K562 (cell line): Measurements from ENCODE around the gene CLDN15. TPM values are rescaled to one million over a fixed set of nuclear protein-coding genes. Genes with fewer than 3 reads are reported as not detected.

Source experiments
- ETV1 ChIP-seq: fragments of 450-650 bp; conservative IDR thresholded peaks from 2 replicates; pipeline ENCODE4 v1.6.1; 2016; ENCODE audit warnings: missing genetic modification characterization, control low read depth, low read depth, missing compliant biosample characterization
- HLTF ChIP-seq: fragments of 450-650 bp; IDR thresholded peaks from 2 replicates; pipeline ENCODE4 v1.6.1; 2016
- HMG20A ChIP-seq: fragments of 450-650 bp; formaldehyde crosslinking; conservative IDR thresholded peaks from 2 replicates; pipeline ENCODE4 v1.4.0; 2020; ENCODE audit warnings: mild to moderate bottlenecking, mixed read lengths
- HNRNPK ChIP-seq: fragments of 200-400 bp; formaldehyde crosslinking; IDR thresholded peaks from one replicate; pipeline ENCODE4 v1.6.1; 2018; ENCODE audit warnings: mild to moderate bottlenecking, low read depth, low read length; ENCODE audit not compliant: poor library complexity, severe bottlenecking
- HNRNPL ChIP-seq: fragments of 200-400 bp; formaldehyde crosslinking; IDR thresholded peaks from 2 replicates; pipeline ENCODE4 v1.6.1; 2017; ENCODE audit warnings: low read depth, mild to moderate bottlenecking, low read length
- KDM2B ChIP-seq: fragments of 250-450 bp; sonication (Bioruptor Pico); IDR thresholded peaks from 2 replicates; pipeline ENCODE4 v1.8.0; 2021; ENCODE audit warnings: mild to moderate bottlenecking, moderate library complexity
- NFE2 ChIP-seq: IDR thresholded peaks from 2 replicates; pipeline ENCODE4 v1.6.1; 2014; ENCODE audit warnings: antibody characterized with exemption, low read depth
- NR4A1 ChIP-seq, 2 experiments: fragments of 250-450 bp in 1 of 2; fragments of 450-650 bp in 1 of 2; sonication (Bioruptor Pico) in 1 of 2; IDR thresholded peaks; 2 replicates each; pipeline versions ENCODE4 v1.4.0 to v1.6.1; 2016 to 2020; ENCODE audit warnings: mild to moderate bottlenecking in 2 of 2, missing compliant biosample characterization in 1 of 2, missing genetic modification characterization in 1 of 2, moderate library complexity in 1 of 2
- RBM22 ChIP-seq: fragments of 200-400 bp; formaldehyde crosslinking; IDR thresholded peaks from 2 replicates; pipeline ENCODE4 v1.6.1; 2018; ENCODE audit warnings: low read length, low read depth; ENCODE audit not compliant: poor library complexity, severe bottlenecking
- SAP30 ChIP-seq: fragments of 200-600 bp; sonication (generic); IDR thresholded peaks from 2 replicates; pipeline ENCODE4 v1.6.1; 2012; ENCODE audit warnings: borderline replicate concordance, low read depth, mild to moderate bottlenecking, moderate library complexity, low read length, control low read depth, inconsistent platforms; ENCODE audit not compliant: insufficient read depth, poor library complexity, severe bottlenecking
- SREBF2 ChIP-seq: sonication (generic); formaldehyde crosslinking; IDR thresholded peaks from 2 replicates; pipeline ENCODE4 v1.4.0; 2020; ENCODE audit warnings: mild to moderate bottlenecking, missing genetic modification reagents
- SUPT5H ChIP-seq: fragments of 450-650 bp; IDR thresholded peaks from 2 replicates; pipeline ENCODE4 v1.6.1; 2016
- U2AF1 ChIP-seq: fragments of 200-400 bp; formaldehyde crosslinking; optimal IDR thresholded peaks from 2 replicates; pipeline ENCODE3; 2017; ENCODE audit warnings: mild to moderate bottlenecking, low read depth, low read length, moderate library complexity
- ZBTB12 ChIP-seq: fragments of 250-450 bp; sonication (Bioruptor Pico); IDR thresholded peaks from 2 replicates; pipeline ENCODE4 v1.4.0; 2020
- ZFPM2 ChIP-seq: fragments of 250-450 bp; sonication (Bioruptor Pico); IDR thresholded peaks from 2 replicates; pipeline ENCODE4 v1.5.1; 2022; ENCODE audit warnings: mild to moderate bottlenecking
- ZKSCAN8 ChIP-seq: fragments of 200-800 bp; sonication (Bioruptor generic); IDR thresholded peaks from 2 replicates; pipeline ENCODE4 v1.6.1; 2016; ENCODE audit warnings: missing genetic modification characterization, missing compliant biosample characterization
- ZNF175 ChIP-seq: fragments of 200-800 bp; sonication (Bioruptor generic); IDR thresholded peaks from 2 replicates; pipeline ENCODE4 v1.6.1; 2016; ENCODE audit warnings: low read depth, mild to moderate bottlenecking, missing genetic modification characterization, missing compliant biosample characterization
- ZNF316 ChIP-seq: fragments of 450-650 bp; IDR thresholded peaks from 2 replicates; pipeline ENCODE4 v1.6.1; 2016
- ZNF444 ChIP-seq: fragments of 250-450 bp; sonication (Bioruptor Pico); IDR thresholded peaks from 2 replicates; pipeline ENCODE4 v1.4.0; 2020; ENCODE audit warnings: mild to moderate bottlenecking, moderate library complexity
- ZNF699 ChIP-seq: fragments of 250-450 bp; sonication (Bioruptor Pico); IDR thresholded peaks from 2 replicates; pipeline ENCODE4 v1.8.0; 2021; ENCODE audit warnings: mild to moderate bottlenecking, moderate library complexity; ENCODE audit not compliant: insufficient replicate concordance
- polyA plus RNA-seq, 8 experiments: library from polyadenylated mRNA; depleted of rRNA in 4 of 8; stranded (reverse) in 5 of 8; unstranded in 3 of 8; fragments of >200 nt; fragmentation: Nextera tagmentation in 2 of 8; fragmentation: Illumina TruSeq in 1 of 8; extraction: Ambion mirVana in 2 of 8; extraction: Trizol in 1 of 8; gene quantifications; 2 replicates each; pipeline versions ENCODE4 v1.2.1 to v1.2.3, GENCODE V29; 2011 to 2014; ENCODE audit warnings: inconsistent platforms in 1 of 8, missing spikeins in 1 of 8
- total RNA-seq, 7 experiments: library from RNA; depleted of rRNA in 6 of 7; stranded (reverse); fragments of >200 nt in 6 of 7; fragmentation: Illumina TruSeq in 2 of 7; extraction: Trizol in 2 of 7; gene quantifications; 2 replicates each; pipeline versions ENCODE4 v1.2.1 to v1.2.3, GENCODE V29; 2011 to 2021; ENCODE audit warnings: low replicate concordance in 1 of 7
- TF ChIP-seq, protein P1 (sequence below), 3 experiments: fragments of 200-800 bp in 1 of 3; sonication (Bioruptor generic) in 1 of 3; sonication (generic) in 1 of 3; formaldehyde crosslinking in 1 of 3; IDR thresholded peaks; 2 replicates each; pipeline versions ENCODE4 v1.6.1 to v1.8.0; 2016 to 2022; ENCODE audit warnings: mild to moderate bottlenecking in 2 of 3, missing compliant biosample characterization in 2 of 3, missing genetic modification characterization in 2 of 3, missing genetic modification reagents in 1 of 3
- TF ChIP-seq, protein P2 (sequence below): fragments of 250-450 bp; sonication (Bioruptor Pico); IDR thresholded peaks from 2 replicates; pipeline ENCODE4 v1.8.0; 2021; ENCODE audit warnings: moderate library complexity, mild to moderate bottlenecking, inconsistent platforms
- TF ChIP-seq, protein P3 (sequence below): fragments of 450-650 bp; formaldehyde crosslinking; IDR thresholded peaks from 2 replicates; pipeline ENCODE4 v1.4.0; 2022; ENCODE audit warnings: missing genetic modification characterization
- TF ChIP-seq, protein P4 (sequence below): fragments of 250-450 bp; sonication (Bioruptor Pico); IDR thresholded peaks from 2 replicates; pipeline ENCODE4 v1.9.0; 2021; ENCODE audit warnings: mild to moderate bottlenecking

Gene CLDN15
- total and polyA plus RNA-seq, 9 of the 15 experiments (the other 6 are each of a cell fraction or from before 2014, with no cell fraction given): 0.32 to 14.5 (median 7.4) TPM

- TF ChIP-seq RBM22 (peak; percentile 62), NFE2 (no peak), HMG20A (CRISPR knock-in tag) (no peak), SREBF2 (CRISPR knock-in tag) (no peak; the same call in 1 of the 2 replicates), HLTF (no peak), ZNF175 (CRISPR knock-in tag) (0 out of 2 replicates have a peak, but pooled peaks have one; percentile 52), SUPT5H (peak; percentile 96), KDM2B (CRISPR knock-in tag) (no peak), ZFPM2 (CRISPR knock-in tag) (no peak), U2AF1 (no peak), NR4A1 (CRISPR knock-in tag; IDR thresholded peaks at IDR 0.05) (no peak), NR4A1 (tag; IDR thresholded peaks at IDR 0.05) (no peak), ZNF444 (no peak), ETV1 (tag) (peak; percentile 90), ZKSCAN8 (CRISPR knock-in tag) (no peak), HNRNPL (peak; percentile 84), HNRNPK (no peak), ZNF699 (CRISPR knock-in tag) (no peak), SAP30 (peak; percentile 71), ZNF316 (no peak), ZBTB12 (CRISPR knock-in tag) (no peak)
- TF ChIP-seq, protein P1, sequence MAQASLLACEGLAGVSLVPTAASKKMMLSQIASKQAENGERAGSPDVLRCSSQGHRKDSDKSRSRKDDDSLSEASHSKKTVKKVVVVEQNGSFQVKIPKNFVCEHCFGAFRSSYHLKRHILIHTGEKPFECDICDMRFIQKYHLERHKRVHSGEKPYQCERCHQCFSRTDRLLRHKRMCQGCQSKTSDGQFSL (CRISPR knock-in tag; IDR thresholded peaks at IDR 0.05): peak; percentile 93
- TF ChIP-seq, protein P1 (tag; IDR thresholded peaks at IDR 0.05): 0 out of 4 replicates have a peak, but pooled peaks of 1 of the 2 experiments have one; percentile 26
- TF ChIP-seq, protein P2, sequence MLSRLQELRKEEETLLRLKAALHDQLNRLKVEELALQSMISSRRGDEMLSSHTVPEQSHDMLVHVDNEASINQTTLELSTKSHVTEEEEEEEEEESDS (CRISPR knock-in tag): no peak
- TF ChIP-seq, protein P3, sequence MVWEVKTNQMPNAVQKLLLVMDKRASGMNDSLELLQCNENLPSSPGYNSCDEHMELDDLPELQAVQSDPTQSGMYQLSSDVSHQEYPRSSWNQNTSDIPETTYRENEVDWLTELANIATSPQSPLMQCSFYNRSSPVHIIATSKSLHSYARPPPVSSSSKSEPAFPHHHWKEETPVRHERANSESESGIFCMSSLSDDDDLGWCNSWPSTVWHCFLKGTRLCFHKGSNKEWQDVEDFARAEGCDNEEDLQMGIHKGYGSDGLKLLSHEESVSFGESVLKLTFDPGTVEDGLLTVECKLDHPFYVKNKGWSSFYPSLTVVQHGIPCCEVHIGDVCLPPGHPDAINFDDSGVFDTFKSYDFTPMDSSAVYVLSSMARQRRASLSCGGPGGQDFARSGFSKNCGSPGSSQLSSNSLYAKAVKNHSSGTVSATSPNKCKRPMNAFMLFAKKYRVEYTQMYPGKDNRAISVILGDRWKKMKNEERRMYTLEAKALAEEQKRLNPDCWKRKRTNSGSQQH (CRISPR knock-in tag): peak; percentile 25; the same call in 1 of the 2 replicates
- TF ChIP-seq, protein P4, sequence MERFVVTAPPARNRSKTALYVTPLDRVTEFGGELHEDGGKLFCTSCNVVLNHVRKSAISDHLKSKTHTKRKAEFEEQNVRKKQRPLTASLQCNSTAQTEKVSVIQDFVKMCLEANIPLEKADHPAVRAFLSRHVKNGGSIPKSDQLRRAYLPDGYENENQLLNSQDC: no peak
Observed at GRCh38 chr7:101244375-101245146, 7.0 kb upstream of the CLDN15 start, which contains the start of gene FIS1 (continued).
